Gastrocnemius medialis (tissue), 4 donors: ENCODE measurements around the gene LTK. TPM values are rescaled to one million over a fixed set of nuclear protein-coding genes. Genes with fewer than 3 reads are reported as not detected.

Experiments
- ATAC-seq, 2 donors: fragments of 150-250 bp; one replicate each; pipeline ENCODE4 v1.9.1; 2016
- DNase-seq, 2 donors: peaks; one replicate each; pipeline ENCODE4 v3.0.0-alpha.2; 2019
- H3K27ac ChIP-seq, 4 donors: fragments of 200-600 bp; sonication (generic); 1 replicate in 1 of 4; 2 replicates in 3 of 4; pipeline ENCODE4 v1.5.1; 2016 to 2018; ENCODE audit warnings: mild to moderate bottlenecking in 2 of 4, moderate library complexity in 1 of 4
- H3K27me3 ChIP-seq, 3 donors: fragments of 200-600 bp; sonication (generic) in 2 of 3; 1 replicate in 1 of 3; 2 replicates in 2 of 3; pipeline versions ENCODE4 v1.5.1 to v1.6.0; 2016 to 2019; ENCODE audit warnings: mild to moderate bottlenecking in 1 of 3, moderate library complexity in 1 of 3
- H3K36me3 ChIP-seq, 2 donors: fragments of 200-600 bp; sonication (generic) in 1 of 2; one replicate each; pipeline ENCODE4 v1.5.1; 2017 to 2018
- H3K4me1 ChIP-seq, 2 donors: fragments of 200-600 bp; sonication (generic) in 1 of 2; one replicate each; pipeline ENCODE4 v1.5.1; 2016 to 2017; ENCODE audit warnings: mild to moderate bottlenecking in 2 of 2
- H3K4me3 ChIP-seq, 4 donors: fragments of 200-600 bp; sonication (generic) in 3 of 4; 1 replicate in 1 of 4; 2 replicates in 3 of 4; pipeline ENCODE4 v1.5.1; 2016 to 2019; ENCODE audit warnings: mild to moderate bottlenecking in 2 of 4
- H3K9me3 ChIP-seq, 3 donors: fragments of 200-600 bp; sonication (generic) in 2 of 3; 1 replicate in 1 of 3; 2 replicates in 2 of 3; pipeline ENCODE4 v1.5.1; 2016 to 2019
- CTCF ChIP-seq, 5 experiments: fragments of 450-650 bp in 3 of 5; fragments of 200-600 bp in 2 of 5; sonication (generic) in 2 of 5; IDR thresholded peaks in 4 of 5; conservative IDR thresholded peaks in 1 of 5; 1 replicate in 4 of 5; 2 replicates in 1 of 5; pipeline ENCODE4 v1.5.1; 2016 to 2019; ENCODE audit warnings: antibody characterized with exemption in 5 of 5, mild to moderate bottlenecking in 3 of 5, moderate library complexity in 3 of 5
- POLR2A ChIP-seq, 2 donors: fragments of 450-650 bp; IDR thresholded peaks; one replicate each; pipeline ENCODE4 v1.6.1; 2017; ENCODE audit warnings: antibody characterized with exemption in 2 of 2, mild to moderate bottlenecking in 2 of 2, moderate library complexity in 2 of 2
- in situ Hi-C, 4 donors: fragments of 200-750 bp; cut with MboI; loops; one replicate each; pipeline versions ENCODE4 v1.15.0 to v1.8.0; 2017; ENCODE audit warnings: low sequenced_read_pairs in 4 of 4
- intact Hi-C: fragments of 100-400 bp; cut with DNase I; formaldehyde crosslinking; loops from one replicate; pipeline ENCODE4 v1.15.1; 2023; ENCODE audit warnings: low total_unique reads
- total RNA-seq, 4 donors: library from RNA; depleted of rRNA; stranded (reverse); fragments of >200 nt; gene quantifications; one replicate each; pipeline versions ENCODE4 v1.1.0 to v1.2.3, GENCODE V29; 2016

The LTK gene
- total RNA-seq, 4 donors from 2014 or later, result 0.34 to 0.68 TPM; not detected in 2

- Histone ChIP-seq H3K4me1 (peaks cover 11 to 21% of the 10 kb centered on the region in 2 donors), H3K36me3 (no peaks in the 10 kb centered on the region), H3K27me3 (peaks cover 61 to 75% (median 65%) of the 10 kb centered on the region in 3 donors), H3K4me3 (peak overlapping the region; percentile 58 to 88 (median 64)), H3K9me3 (no peaks in the 10 kb centered on the region), H3K27ac (no peak overlapping the region)
- TF ChIP-seq POLR2A (IDR thresholded peaks at IDR 0.05) (no peak), CTCF (IDR thresholded peaks at IDR 0.05 in 4 of 5, conservative IDR thresholded peaks at IDR 0.05 in 1 of 5) (no peak)
- intact Hi-C loops, result no loop called here
- ATAC-seq (no peak), DNase-seq (no peak)
- in situ Hi-C loops, result no loop called here
These were observed 20.9 kb downstream of the LTK start for GRCh38 chr15:41492597-41493204.

- peaks cover 57 to 75% (median 65%) of the 10 kb centered on the region in 3 donors for H3K27me3 ChIP-seq
- intact Hi-C loops, result no loop called here
- in situ Hi-C loops, result no loop called here
- no peak for DNase-seq
- ATAC-seq, result no peak
- no peaks in the 10 kb centered on the region for H3K36me3 ChIP-seq
- peaks cover 11 to 21% of the 10 kb centered on the region in 2 donors for H3K4me1 ChIP-seq
- no peaks in the 10 kb centered on the region for H3K9me3 ChIP-seq
- TF ChIP-seq CTCF (IDR thresholded peaks at IDR 0.05 in 4 of 5, conservative IDR thresholded peaks at IDR 0.05 in 1 of 5), result no peak
- TF ChIP-seq POLR2A (IDR thresholded peaks at IDR 0.05), result no peak
- H3K4me3 ChIP-seq, result peak overlapping the region in 1 of 4 donors; percentile 88
- H3K27ac ChIP-seq, result no peak overlapping the region
These were observed 21.7 kb downstream of the LTK start for GRCh38 chr15:41491889-41492288.

- TF ChIP-seq POLR2A (IDR thresholded peaks at IDR 0.05) (no peak), CTCF (IDR thresholded peaks at IDR 0.05 in 4 of 5, conservative IDR thresholded peaks at IDR 0.05 in 1 of 5) (no peak)
- ATAC-seq (peak; percentile 20 to 75), DNase-seq (no peak)
- Histone ChIP-seq H3K4me3 (no peak overlapping the region), H3K27ac (no peak overlapping the region), H3K36me3 (no peaks in the 10 kb centered on the region), H3K27me3 (peaks cover 57 to 67% (median 65%) of the 10 kb centered on the region in 3 donors), H3K9me3 (no peaks in the 10 kb centered on the region), H3K4me1 (peaks cover 11 to 21% of the 10 kb centered on the region in 2 donors)
- intact Hi-C loops, result no loop called here
- in situ Hi-C loops, result no loop called here
These were observed 23.3 kb downstream of the LTK start for GRCh38 chr15:41490355-41490754.

GRCh38 chr15:41489641-41490040 is 24.0 kb downstream of the LTK start:
- no peak overlapping the region for H3K4me3 ChIP-seq
- peaks cover 11 to 18% of the 10 kb centered on the region in 2 donors for H3K4me1 ChIP-seq
- no peak overlapping the region for H3K27ac ChIP-seq
- DNase-seq, result no peak
- H3K9me3 ChIP-seq, result no peaks in the 10 kb centered on the region
- intact Hi-C loops (no loop called here), in situ Hi-C loops (no loop called here)
- peaks cover 50 to 60% (median 60%) of the 10 kb centered on the region in 3 donors for H3K27me3 ChIP-seq
- no peaks in the 10 kb centered on the region for H3K36me3 ChIP-seq
- TF ChIP-seq CTCF (IDR thresholded peaks at IDR 0.05 in 4 of 5, conservative IDR thresholded peaks at IDR 0.05 in 1 of 5), result no peak
- TF ChIP-seq POLR2A (IDR thresholded peaks at IDR 0.05), result no peak
- no peak for ATAC-seq
